Dedifferentiated amniotic fluid mesenchymal stem cell (primary cell): ENCODE results near the gene RYR2.
"Not testable (repeated sequence)": the region's sequence is repeated elsewhere in the genome, so short reads cannot be mapped to it uniquely, and the experiment has no call there.

ENCODE experiments used
- DNase-seq: peaks from one replicate; pipeline ENCODE4 v3.0.0-alpha.2; 2016; ENCODE audit errors: extremely low spot score

The RYR2 gene

GRCh38 chr1:237249120-237249519 is 207.1 kb downstream of the RYR2 start:
- no peak for DNase-seq

- DNase-seq = no peak
Observed at GRCh38 chr1:237250055-237250454, 208.1 kb downstream of the RYR2 start.

GRCh38 chr1:237255071-237255470 is 213.1 kb downstream of the RYR2 start:
- DNase-seq = no peak

DNA sequence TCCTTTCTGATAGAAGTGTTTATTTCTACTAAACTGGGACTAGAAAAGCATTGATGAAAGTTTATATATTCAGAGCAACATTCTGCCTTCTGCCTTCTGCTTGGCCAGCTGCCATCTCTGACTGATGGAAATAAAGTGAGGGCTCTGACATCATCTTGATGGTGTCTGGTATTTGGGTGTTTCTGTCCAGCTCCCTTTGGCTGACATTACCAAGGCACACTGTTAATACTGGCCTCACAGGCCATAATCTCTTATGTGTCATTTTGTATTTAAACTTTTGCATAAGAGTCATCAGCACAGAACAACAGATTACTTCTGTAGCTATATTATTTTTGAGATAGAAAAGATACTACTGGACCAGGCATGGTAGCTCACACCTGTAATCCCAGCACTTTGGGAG is 216.9 kb downstream of the RYR2 start:
- no peak for DNase-seq

DNA sequence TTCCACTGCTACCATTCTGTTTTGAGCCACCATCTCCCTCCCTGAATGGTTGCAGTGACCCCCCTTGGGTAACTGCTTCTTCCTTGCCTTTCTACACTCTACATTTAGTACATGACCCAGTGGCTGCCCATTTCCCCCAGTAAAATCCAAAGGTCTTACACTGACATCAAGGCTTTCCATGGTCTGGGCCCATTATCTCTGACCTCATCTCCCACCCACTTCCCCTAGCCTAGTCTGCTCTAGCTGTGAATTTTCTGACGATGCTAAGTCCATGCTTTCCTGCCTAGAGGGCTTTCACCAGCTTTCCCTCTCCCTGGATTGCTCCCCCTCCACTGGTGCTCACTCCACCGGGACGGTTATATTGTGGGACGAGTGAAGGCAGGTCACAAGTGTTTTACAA is 219.2 kb downstream of the RYR2 start:
- DNase-seq = no peak

GRCh38 chr1:237267743-237268142 is 225.8 kb downstream of the RYR2 start:
- no peak for DNase-seq

GRCh38 chr1:237269938-237270337 is 228.0 kb downstream of the RYR2 start:
- DNase-seq = no peak

GRCh38 chr1:237270353-237270752 is 228.4 kb downstream of the RYR2 start:
- no peak for DNase-seq

- not testable (repeated sequence) for DNase-seq
Observed at GRCh38 chr1:237277994-237278393, 236.0 kb downstream of the RYR2 start.

DNA sequence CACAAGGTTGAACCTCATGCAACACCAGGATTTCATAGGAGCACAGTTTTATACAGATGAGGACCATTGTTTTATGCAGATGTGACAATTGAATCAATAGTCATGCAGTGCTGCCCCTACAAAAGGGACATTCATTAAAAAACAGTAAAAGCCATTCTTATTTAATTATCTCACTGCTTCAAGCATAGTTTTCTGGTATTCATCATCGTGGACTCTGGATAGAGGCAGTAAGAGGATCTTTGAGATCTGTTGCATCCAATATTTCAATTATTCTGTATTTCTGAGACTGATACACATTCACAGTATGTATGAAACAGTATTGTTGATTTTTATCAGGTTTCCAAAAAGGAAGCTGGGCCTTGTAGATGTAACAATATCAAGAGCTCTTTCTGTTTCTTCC is 237.6 kb downstream of the RYR2 start:
- DNase-seq = no peak

GRCh38 chr1:237281481-237281880 is 239.5 kb downstream of the RYR2 start:
- DNase-seq = no peak

DNA sequence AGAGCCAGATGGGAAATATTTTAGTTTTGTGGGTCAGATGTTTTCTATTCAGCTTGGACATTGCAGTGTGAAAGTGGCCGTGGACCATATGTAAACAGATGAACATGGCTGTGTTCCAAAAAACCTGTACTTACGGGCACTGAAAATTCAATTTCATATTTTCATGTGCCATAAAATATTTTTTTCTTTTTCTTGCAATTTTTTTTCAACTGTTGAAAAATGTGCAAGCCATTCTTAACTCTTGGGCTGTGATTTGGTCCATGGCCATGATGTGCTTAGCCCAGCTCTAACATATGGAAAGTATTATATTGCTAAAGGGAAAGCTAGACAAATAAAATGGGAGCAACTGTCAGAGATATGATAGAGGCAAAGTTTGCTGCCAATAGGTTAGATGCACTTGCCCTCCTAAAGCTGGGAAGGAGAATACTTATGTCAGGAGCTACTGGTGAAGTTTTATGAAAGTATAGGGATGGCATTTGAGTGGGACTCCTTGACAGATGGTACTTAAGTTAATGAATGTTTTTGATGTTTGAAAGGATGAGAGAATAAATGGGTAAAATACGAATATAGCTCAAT is 240.3 kb downstream of the RYR2 start:
- DNase-seq = no peak

- no peak for DNase-seq
Observed at GRCh38 chr1:237287876-237288521, 246.0 kb downstream of the RYR2 start.

GRCh38 chr1:237293804-237294203 is 251.8 kb downstream of the RYR2 start:
- DNase-seq = no peak

- no peak for DNase-seq
Observed at GRCh38 chr1:237296861-237297260, 254.9 kb downstream of the RYR2 start.

DNA sequence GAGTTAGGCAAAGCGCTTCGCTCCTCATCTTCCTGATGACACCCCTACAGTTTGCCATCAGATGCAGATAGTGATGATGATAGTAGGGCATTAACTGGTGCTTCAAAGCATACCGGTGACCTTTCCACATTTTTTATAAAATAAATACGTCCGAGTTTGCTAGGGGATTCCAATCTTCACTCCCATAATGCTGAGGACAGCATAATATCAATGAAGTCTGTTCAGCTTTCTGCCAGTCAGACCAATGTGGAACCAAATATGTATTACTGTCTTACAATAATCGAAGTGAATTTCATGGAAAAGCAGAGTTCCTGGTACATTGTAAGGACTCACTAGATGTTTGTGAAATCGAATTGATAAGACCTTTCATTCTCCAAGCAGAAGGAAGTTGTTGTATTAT is 258.7 kb downstream of the RYR2 start:
- DNase-seq = no peak

- no peak for DNase-seq
Observed at GRCh38 chr1:237303929-237304328, 261.9 kb downstream of the RYR2 start.

DNA sequence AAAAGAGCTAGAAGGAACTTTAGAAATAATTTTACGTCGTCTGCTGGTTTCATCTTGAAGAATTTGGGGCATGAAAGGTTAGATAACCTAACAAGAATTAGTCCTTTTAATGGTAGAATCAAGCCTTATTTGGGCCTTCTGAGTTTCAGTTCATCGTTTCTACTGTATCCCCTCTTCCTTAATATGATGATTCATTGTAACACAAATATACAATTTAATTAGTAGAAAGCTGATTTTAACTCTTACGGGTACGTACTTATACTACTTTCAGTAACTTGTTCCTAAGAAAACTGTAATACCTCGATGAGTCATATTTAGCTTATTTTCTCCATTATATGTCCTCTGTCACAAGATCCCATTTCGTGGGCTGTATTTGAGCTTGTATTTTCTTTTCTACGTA is 264.7 kb downstream of the RYR2 start:
- DNase-seq = no peak

- no peak for DNase-seq
Observed at GRCh38 chr1:237309595-237310118, 267.7 kb downstream of the RYR2 start.

DNA sequence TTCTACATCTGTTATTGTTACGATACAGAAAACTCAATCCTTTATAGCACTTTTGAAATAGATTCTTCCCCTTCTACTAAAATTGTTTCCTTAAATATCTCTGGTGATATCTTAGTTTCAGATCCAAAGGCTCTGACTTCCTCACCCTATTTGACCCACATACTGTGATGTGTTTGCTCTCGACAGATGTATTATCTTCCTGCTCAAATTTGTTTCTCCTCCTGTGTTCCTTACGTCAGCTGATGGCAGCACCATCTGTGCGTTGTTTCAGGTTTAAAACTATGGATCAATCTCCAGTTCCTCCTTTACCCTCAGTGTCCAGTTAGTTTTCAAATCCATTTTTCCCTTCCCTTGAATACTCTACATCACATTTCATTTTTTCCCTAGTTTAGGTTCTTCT is 274.4 kb downstream of the RYR2 start:
- no peak for DNase-seq

DNA sequence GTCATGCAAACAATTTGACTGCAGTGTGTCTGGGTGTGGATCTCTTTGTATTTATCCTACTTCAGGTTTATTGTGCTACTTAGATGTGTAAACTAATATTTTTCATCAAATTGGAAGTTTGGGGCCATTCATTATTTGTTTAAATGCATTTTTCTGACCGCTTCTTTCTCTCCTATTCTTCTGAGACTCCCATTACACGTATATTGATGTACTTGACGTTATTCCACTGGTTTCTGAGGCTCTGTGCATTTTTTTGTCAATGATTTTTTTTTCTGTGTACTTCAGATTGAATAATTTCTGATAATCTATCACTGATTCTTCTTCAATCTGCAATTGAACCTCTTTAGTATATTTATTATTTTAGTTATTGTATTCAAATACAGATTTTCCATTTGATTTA is 276.8 kb downstream of the RYR2 start:
- no peak for DNase-seq

GRCh38 chr1:237320890-237321289 is 278.9 kb downstream of the RYR2 start:
- no peak for DNase-seq

GRCh38 chr1:237324226-237324625 is 282.2 kb downstream of the RYR2 start:
- no peak for DNase-seq

- DNase-seq = no peak
Observed at GRCh38 chr1:237327061-237327460, 285.1 kb downstream of the RYR2 start.
